Medulla oblongata (tissue), 1 donor: ENCODE data around the gene SERPINA1.

ENCODE experiments used
- DNase-seq: peaks from one replicate; pipeline ENCODE4 v3.0.0-alpha.2; 2015; ENCODE audit errors: extremely low spot score

Gene SERPINA1

GRCh38 chr14:94382716-94383596 is 5.4 kb downstream of the SERPINA1 start:
- no peak for DNase-seq

- no peak for DNase-seq
These were observed 6.2 kb downstream of the SERPINA1 start for GRCh38 chr14:94382099-94382715.

- no peak for DNase-seq
These were observed 7.0 kb downstream of the SERPINA1 start for GRCh38 chr14:94381149-94382030.

GRCh38 chr14:94380225-94381148 is 7.9 kb downstream of the SERPINA1 start:
- no peak for DNase-seq

GRCh38 chr14:94379291-94380224 is 8.8 kb downstream of the SERPINA1 start:
- no peak for DNase-seq

- no peak for DNase-seq
These were observed 9.7 kb downstream of the SERPINA1 start for GRCh38 chr14:94378527-94379290.

GRCh38 chr14:94377866-94378470 is 10.4 kb downstream of the SERPINA1 start:
- DNase-seq: no peak

DNA sequence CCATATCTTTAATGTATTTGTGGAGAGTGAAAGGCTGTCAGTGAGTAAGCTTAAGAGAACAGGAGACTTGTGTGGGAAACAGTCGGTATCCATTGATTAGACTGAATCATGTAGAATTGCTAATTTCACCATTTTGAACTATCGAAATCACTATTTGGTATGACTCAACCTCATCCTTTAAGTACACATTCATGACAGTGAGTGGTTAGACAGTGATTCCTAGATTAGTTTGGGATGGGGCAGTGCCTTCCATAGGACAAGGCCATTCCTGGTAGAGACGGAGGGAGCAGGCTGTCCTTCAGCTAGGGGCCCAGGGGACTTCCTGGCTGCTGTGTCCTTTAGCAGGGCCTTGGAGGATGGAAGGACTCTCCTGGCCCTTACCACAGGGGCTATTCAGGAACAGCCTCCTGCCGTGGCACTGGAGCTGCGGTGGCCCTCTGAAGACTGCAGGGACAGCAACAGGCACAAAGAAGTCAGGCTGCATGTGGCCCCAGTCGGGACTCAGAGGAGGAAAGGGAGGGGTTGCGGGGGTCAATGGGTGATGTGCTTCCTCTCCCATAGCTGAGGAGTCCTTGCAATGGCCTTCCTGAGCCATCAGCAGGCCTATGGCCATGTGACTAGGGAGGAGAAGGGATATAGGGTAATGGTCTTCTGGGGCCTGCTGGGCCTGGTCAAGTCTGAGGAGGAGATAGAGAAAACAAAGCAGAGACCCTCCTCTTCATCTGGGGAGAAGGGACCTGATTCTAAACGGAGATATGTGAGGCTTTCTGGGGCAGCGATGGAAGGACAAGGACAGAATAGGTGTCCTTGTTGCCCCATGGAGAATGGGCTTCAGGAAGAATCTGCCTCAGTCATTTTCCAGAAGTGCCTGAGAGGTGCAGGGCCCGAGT is 11.2 kb downstream of the SERPINA1 start:
- no peak for DNase-seq

GRCh38 chr14:94376108-94376975 is 12.1 kb downstream of the SERPINA1 start:
- no peak for DNase-seq

GRCh38 chr14:94375552-94376107 is 12.8 kb downstream of the SERPINA1 start:
- no peak for DNase-seq

DNA sequence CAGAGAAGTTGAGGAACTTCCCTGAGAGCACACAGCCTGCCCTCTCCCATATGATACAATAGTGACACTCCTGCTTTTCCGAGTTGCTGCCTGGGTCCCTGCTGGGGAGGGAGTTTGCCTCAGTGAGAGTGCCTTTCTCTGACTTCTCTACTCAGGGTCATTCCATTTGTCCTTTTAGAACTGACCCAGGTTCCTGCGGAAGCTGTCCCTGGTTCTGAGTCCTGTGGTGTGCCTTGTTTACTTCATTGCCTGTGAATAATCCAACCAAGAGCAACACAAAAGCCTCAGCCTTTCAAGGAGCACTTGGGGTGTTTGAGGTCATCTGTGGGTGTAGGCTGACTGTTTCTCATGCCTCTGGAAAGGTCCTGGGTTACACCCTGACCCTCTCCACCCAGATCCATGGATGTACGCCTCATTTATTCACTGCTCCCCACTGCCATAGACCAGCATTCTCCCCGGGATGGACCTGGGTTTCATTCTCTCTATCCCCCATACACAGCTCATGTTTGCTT is 13.6 kb downstream of the SERPINA1 start:
- DNase-seq: no peak

DNA sequence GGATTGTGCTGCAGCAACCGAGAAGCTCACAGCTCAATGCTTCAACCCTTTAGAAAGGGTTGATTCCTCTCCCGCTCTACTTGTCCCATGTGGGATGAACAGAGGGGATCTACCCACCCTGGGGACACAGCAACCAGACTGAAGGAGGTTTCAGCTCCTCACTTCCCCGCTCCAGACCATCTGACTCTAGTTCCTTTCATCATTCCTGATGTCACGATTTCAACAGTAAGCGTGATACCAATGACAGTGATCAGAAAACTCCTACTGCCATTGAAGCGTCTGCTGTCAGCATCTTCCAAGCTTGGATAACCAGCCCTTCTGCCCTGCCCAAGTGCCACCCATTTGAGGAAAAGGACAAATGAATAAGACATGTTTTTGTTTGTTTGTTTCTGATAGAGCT is 14.3 kb downstream of the SERPINA1 start:
- no peak for DNase-seq

DNA sequence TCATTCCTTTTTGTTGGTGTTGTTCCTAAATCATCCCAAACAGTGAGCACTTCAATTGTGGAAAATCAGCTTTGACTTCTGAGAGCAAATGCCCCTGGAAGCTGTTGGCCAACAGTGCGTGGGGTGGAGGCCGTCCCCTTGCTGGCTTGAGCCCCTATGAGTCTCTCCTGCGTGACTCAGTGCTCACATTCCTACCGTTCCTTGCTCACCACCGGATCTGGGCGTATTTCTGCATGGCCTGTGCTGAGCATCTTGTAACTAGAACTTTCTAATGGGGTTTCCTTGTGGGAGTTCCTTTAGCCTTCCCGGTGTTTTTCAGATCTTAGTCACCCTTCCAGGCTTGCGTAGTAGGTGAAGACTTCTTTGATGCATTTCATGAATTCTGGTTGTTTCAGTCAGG is 14.7 kb downstream of the SERPINA1 start:
- no peak for DNase-seq

- DNase-seq: no peak
These were observed 16.3 kb downstream of the SERPINA1 start for GRCh38 chr14:94372021-94372605.

GRCh38 chr14:94370524-94370910 is 17.9 kb downstream of the SERPINA1 start:
- no peak for DNase-seq
